K562 (cell line): ENCODE measurements around the gene TMEM245. TPM values are rescaled to one million over a fixed set of nuclear protein-coding genes. Genes with fewer than 3 reads are reported as not detected.
A peak's percentile ranks its signal among the peaks of the same experiment; 100 is the strongest.

Experiments
- ADNP ChIP-seq: fragments of 200-800 bp; sonication (Bioruptor generic); IDR thresholded peaks from 2 replicates; pipeline ENCODE4 v1.6.1; 2016; ENCODE audit warnings: missing genetic modification characterization, missing compliant biosample characterization
- CTBP1 ChIP-seq: fragments of 450-650 bp; IDR thresholded peaks from 2 replicates; pipeline ENCODE4 v1.6.1; 2016; ENCODE audit warnings: borderline replicate concordance
- E2F3 ChIP-seq: fragments of 250-450 bp; sonication (Bioruptor Pico); IDR thresholded peaks from 2 replicates; pipeline ENCODE4 v1.4.0; 2020; ENCODE audit warnings: mild to moderate bottlenecking
- FOXA3 ChIP-seq, 2 experiments: fragments of 450-650 bp in 1 of 2; sonication (generic) in 1 of 2; formaldehyde crosslinking; IDR thresholded peaks in 1 of 2; conservative IDR thresholded peaks in 1 of 2; 2 replicates each; pipeline versions ENCODE4 v1.4.0 to v1.8.0; 2020 to 2022; ENCODE audit warnings: mild to moderate bottlenecking in 2 of 2, missing genetic modification reagents in 1 of 2
- HDAC6 ChIP-seq: IDR thresholded peaks from 2 replicates; pipeline ENCODE4 v1.6.1; 2012; ENCODE audit warnings: low read depth, mild to moderate bottlenecking, control low read depth, inconsistent platforms, low read length, moderate library complexity
- HMGN3 ChIP-seq: IDR thresholded peaks from 2 replicates; pipeline ENCODE4 v1.6.1; 2011; ENCODE audit warnings: borderline replicate concordance, low read depth, mild to moderate bottlenecking, mixed read lengths, low read length; ENCODE audit not compliant: insufficient read length; ENCODE audit errors: extremely low read depth
- KLF1 ChIP-seq: fragments of 450-650 bp; IDR thresholded peaks from 2 replicates; pipeline ENCODE4 v1.6.1; 2016; ENCODE audit warnings: missing genetic modification characterization, missing compliant biosample characterization
- L3MBTL2 ChIP-seq: fragments of 450-650 bp; IDR thresholded peaks from 2 replicates; pipeline ENCODE4 v1.6.1; 2016; ENCODE audit warnings: mild to moderate bottlenecking, moderate library complexity
- LARP7 ChIP-seq: fragments of 450-650 bp; IDR thresholded peaks from 2 replicates; pipeline ENCODE4 v1.6.1; 2016
- MCM5 ChIP-seq: fragments of 450-650 bp; IDR thresholded peaks from 2 replicates; pipeline ENCODE4 v1.6.1; 2016; ENCODE audit warnings: low read depth
- MEF2A ChIP-seq: IDR thresholded peaks from 2 replicates; pipeline ENCODE4 v1.6.1; 2011; ENCODE audit warnings: low read depth, mild to moderate bottlenecking, low read length, moderate library complexity; ENCODE audit not compliant: control insufficient read depth
- MTA2 ChIP-seq: fragments of 450-650 bp; IDR thresholded peaks from 2 replicates; pipeline ENCODE4 v1.6.1; 2016; ENCODE audit warnings: low read depth
- PHB2 ChIP-seq: fragments of 450-650 bp; IDR thresholded peaks from 2 replicates; pipeline ENCODE4 v1.6.1; 2017; ENCODE audit warnings: low read depth
- SRSF7 ChIP-seq: fragments of 200-400 bp; formaldehyde crosslinking; optimal IDR thresholded peaks from 2 replicates; pipeline ENCODE3; 2017; ENCODE audit warnings: mild to moderate bottlenecking, low read depth, low read length
- XRCC4 ChIP-seq: IDR thresholded peaks from one replicate; pipeline ENCODE4 v1.6.1; 2011; ENCODE audit not compliant: insufficient read depth, insufficient read length; ENCODE audit errors: extremely low read depth
- ZBTB2 ChIP-seq: fragments of 450-650 bp; IDR thresholded peaks from 2 replicates; pipeline ENCODE4 v1.6.1; 2016; ENCODE audit warnings: antibody characterized with exemption
- ZEB2 ChIP-seq: fragments of 450-650 bp; IDR thresholded peaks from 2 replicates; pipeline ENCODE4 v1.6.1; 2016
- ZNF140 ChIP-seq: fragments of 250-450 bp; sonication (Bioruptor Pico); IDR thresholded peaks from 2 replicates; pipeline ENCODE4 v1.8.0; 2021; ENCODE audit warnings: moderate library complexity, mild to moderate bottlenecking, inconsistent platforms
- ZNF398 ChIP-seq: fragments of 250-450 bp; sonication (Bioruptor Pico); IDR thresholded peaks from 2 replicates; pipeline ENCODE4 v1.8.0; 2021; ENCODE audit warnings: moderate library complexity, mild to moderate bottlenecking, inconsistent platforms
- ZNF766 ChIP-seq: fragments of 200-800 bp; sonication (Bioruptor generic); conservative IDR thresholded peaks from 2 replicates; pipeline ENCODE4 v1.6.1; 2016; ENCODE audit warnings: missing genetic modification characterization, missing compliant biosample characterization
- polyA plus RNA-seq, 8 experiments: library from polyadenylated mRNA; depleted of rRNA in 4 of 8; stranded (reverse) in 5 of 8; unstranded in 3 of 8; fragments of >200 nt; fragmentation: Nextera tagmentation in 2 of 8; fragmentation: Illumina TruSeq in 1 of 8; extraction: Ambion mirVana in 2 of 8; extraction: Trizol in 1 of 8; gene quantifications; 2 replicates each; pipeline versions ENCODE4 v1.2.1 to v1.2.3, GENCODE V29; 2011 to 2014; ENCODE audit warnings: inconsistent platforms in 1 of 8, missing spikeins in 1 of 8
- total RNA-seq, 7 experiments: library from RNA; depleted of rRNA in 6 of 7; stranded (reverse); fragments of >200 nt in 6 of 7; fragmentation: Illumina TruSeq in 2 of 7; extraction: Trizol in 2 of 7; gene quantifications; 2 replicates each; pipeline versions ENCODE4 v1.2.1 to v1.2.3, GENCODE V29; 2011 to 2021; ENCODE audit warnings: low replicate concordance in 1 of 7
- TF ChIP-seq, protein P1 (sequence below): fragments of 450-650 bp; IDR thresholded peaks from 2 replicates; pipeline ENCODE4 v1.6.1; 2014; ENCODE audit warnings: low read depth, mild to moderate bottlenecking, moderate library complexity, borderline replicate concordance
- TF ChIP-seq, protein P2 (sequence below): sonication (generic); formaldehyde crosslinking; IDR thresholded peaks from 2 replicates; pipeline ENCODE4 v1.8.0; 2023; ENCODE audit warnings: mild to moderate bottlenecking, missing genetic modification reagents

Gene TMEM245
- total and polyA plus RNA-seq, 9 of the 15 experiments (the other 6 are each of a cell fraction or from before 2014, with no cell fraction given) = 8.5 to 43.2 (median 24.3) TPM

DNA sequence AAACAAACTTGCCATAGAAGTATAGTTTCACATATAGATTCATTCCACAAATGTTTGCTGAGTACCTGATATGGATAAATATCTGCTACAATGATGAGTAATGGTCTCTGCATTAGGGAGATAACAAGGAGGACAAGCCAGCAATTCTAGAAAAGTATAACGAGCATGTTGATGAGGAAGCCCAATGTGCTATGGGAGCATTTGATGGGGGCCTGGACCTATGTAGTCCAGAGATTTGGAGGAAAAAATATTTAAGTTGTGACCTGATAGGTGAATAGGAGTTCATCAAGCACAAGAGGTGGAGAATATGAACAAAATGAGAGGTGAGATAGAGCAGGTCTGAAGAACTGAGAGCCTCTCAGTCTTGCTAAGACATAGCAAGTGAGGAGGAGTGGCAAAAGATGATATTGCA is 14.4 kb upstream of the TMEM245 start (continued):
- TF ChIP-seq KLF1 (no peak), ZNF766 (CRISPR knock-in tag) (0 out of 2 replicates have a peak, but pooled peaks have one; percentile 21), MTA2 (peak; percentile 89), L3MBTL2 (0 out of 2 replicates have a peak, but pooled peaks have one; percentile 18), E2F3 (CRISPR knock-in tag) (no peak), ADNP (0 out of 2 replicates have a peak, but pooled peaks have one; percentile 41), ZEB2 (peak; percentile 63), HDAC6 (no peak), SRSF7 (no peak), FOXA3 (CRISPR knock-in tag; conservative IDR thresholded peaks at IDR 0.05 in 1 of 2, IDR thresholded peaks at IDR 0.05 in 1 of 2) (no peak), CTBP1 (peak; percentile 53; the same call in 1 of the 2 replicates), ZBTB2 (peak; percentile 53; the same call in 1 of the 2 replicates), XRCC4 (no peak), MCM5 (no peak), PHB2 (peak; percentile 82), LARP7 (no peak), ZNF140 (CRISPR knock-in tag) (no peak), HMGN3 (peak; percentile 56), ZNF398 (CRISPR knock-in tag) (no peak), MEF2A (no peak)
- TF ChIP-seq, protein P1, sequence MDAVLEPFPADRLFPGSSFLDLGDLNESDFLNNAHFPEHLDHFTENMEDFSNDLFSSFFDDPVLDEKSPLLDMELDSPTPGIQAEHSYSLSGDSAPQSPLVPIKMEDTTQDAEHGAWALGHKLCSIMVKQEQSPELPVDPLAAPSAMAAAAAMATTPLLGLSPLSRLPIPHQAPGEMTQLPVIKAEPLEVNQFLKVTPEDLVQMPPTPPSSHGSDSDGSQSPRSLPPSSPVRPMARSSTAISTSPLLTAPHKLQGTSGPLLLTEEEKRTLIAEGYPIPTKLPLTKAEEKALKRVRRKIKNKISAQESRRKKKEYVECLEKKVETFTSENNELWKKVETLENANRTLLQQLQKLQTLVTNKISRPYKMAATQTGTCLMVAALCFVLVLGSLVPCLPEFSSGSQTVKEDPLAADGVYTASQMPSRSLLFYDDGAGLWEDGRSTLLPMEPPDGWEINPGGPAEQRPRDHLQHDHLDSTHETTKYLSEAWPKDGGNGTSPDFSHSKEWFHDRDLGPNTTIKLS = no peak
- TF ChIP-seq, protein P2, sequence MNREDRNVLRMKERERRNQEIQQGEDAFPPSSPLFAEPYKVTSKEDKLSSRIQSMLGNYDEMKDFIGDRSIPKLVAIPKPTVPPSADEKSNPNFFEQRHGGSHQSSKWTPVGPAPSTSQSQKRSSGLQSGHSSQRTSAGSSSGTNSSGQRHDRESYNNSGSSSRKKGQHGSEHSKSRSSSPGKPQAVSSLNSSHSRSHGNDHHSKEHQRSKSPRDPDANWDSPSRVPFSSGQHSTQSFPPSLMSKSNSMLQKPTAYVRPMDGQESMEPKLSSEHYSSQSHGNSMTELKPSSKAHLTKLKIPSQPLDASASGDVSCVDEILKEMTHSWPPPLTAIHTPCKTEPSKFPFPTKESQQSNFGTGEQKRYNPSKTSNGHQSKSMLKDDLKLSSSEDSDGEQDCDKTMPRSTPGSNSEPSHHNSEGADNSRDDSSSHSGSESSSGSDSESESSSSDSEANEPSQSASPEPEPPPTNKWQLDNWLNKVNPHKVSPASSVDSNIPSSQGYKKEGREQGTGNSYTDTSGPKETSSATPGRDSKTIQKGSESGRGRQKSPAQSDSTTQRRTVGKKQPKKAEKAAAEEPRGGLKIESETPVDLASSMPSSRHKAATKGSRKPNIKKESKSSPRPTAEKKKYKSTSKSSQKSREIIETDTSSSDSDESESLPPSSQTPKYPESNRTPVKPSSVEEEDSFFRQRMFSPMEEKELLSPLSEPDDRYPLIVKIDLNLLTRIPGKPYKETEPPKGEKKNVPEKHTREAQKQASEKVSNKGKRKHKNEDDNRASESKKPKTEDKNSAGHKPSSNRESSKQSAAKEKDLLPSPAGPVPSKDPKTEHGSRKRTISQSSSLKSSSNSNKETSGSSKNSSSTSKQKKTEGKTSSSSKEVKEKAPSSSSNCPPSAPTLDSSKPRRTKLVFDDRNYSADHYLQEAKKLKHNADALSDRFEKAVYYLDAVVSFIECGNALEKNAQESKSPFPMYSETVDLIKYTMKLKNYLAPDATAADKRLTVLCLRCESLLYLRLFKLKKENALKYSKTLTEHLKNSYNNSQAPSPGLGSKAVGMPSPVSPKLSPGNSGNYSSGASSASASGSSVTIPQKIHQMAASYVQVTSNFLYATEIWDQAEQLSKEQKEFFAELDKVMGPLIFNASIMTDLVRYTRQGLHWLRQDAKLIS (CRISPR knock-in tag) = no peak
